Endothelial cell of umbilical vein (primary cell): ENCODE data around the gene TDRKH. TPM values are rescaled to one million over a fixed set of nuclear protein-coding genes. Genes with fewer than 3 reads are reported as not detected.

ENCODE experiments used
- BruUV-seq: library from RNA; stranded (reverse); fragments of 400-500 nt; replicated peaks from 2 replicates; lab custom pipeline; 2021; lab: Mats Ljungman, UMichigan
- CTCF ChIA-PET: fragments of 300-600, 350-600 bp; sonication (Branson Sonifier 250); formaldehyde crosslinking; loops from one replicate; lab custom pipeline; 2021; ENCODE audit warnings: antibody characterized with exemption, inconsistent platforms; lab: Charles Lee
- POLR2A ChIA-PET: fragments of 300-600, 350-600 bp; sonication (Branson Sonifier 250); formaldehyde crosslinking; loops from one replicate; lab custom pipeline; 2021; ENCODE audit warnings: antibody characterized with exemption, inconsistent platforms; lab: Charles Lee
- DNase-seq: peaks from one replicate; pipeline ENCODE4 v3.0.0-alpha.2; 2011; ENCODE audit warnings: low read depth, low spot score
- FAIRE-seq: peaks from 2 replicates; lab custom pipeline; 2011; peaks lifted over from hg19 to GRCh38; lab: Jason Lieb, UNC
- H2AFZ ChIP-seq: 2 replicates; pipeline ENCODE4 v1.6.0; 2012; ENCODE audit warnings: low read depth, low read length, control low read depth, inconsistent platforms
- H3K27ac ChIP-seq: 2 replicates; pipeline ENCODE4 v1.5.1; 2011; ENCODE audit warnings: low read depth, mild to moderate bottlenecking, control low read depth, low read length, moderate library complexity; ENCODE audit not compliant: insufficient read depth
- H3K27me3 ChIP-seq, 2 experiments: 2 replicates each; pipeline versions ENCODE4 v1.6.0 to v1.6.1; 2011; ENCODE audit warnings: low read length in 2 of 2, mixed read lengths in 1 of 2; ENCODE audit not compliant: control insufficient read depth in 2 of 2, insufficient read depth in 2 of 2
- H3K36me3 ChIP-seq, 2 experiments: 2 replicates in 1 of 2; 3 replicates in 1 of 2; pipeline ENCODE4 v1.5.1; 2011; ENCODE audit warnings: low read length in 2 of 2, mild to moderate bottlenecking in 1 of 2, moderate library complexity in 1 of 2; ENCODE audit not compliant: control insufficient read depth in 2 of 2, insufficient read depth in 2 of 2; ENCODE audit errors: extremely low read depth in 1 of 2
- H3K4me1 ChIP-seq: 3 replicates; pipeline ENCODE4 v1.5.1; 2011; ENCODE audit warnings: mild to moderate bottlenecking, low read length; ENCODE audit not compliant: control insufficient read depth, insufficient read depth; ENCODE audit errors: extremely low read depth
- H3K4me2 ChIP-seq: 2 replicates; pipeline ENCODE4 v1.6.1; 2011; ENCODE audit warnings: low read length, control low read depth, mixed read lengths; ENCODE audit not compliant: insufficient read depth
- H3K4me3 ChIP-seq, 3 experiments: fragments of 200-600 bp in 1 of 3; sonication (generic), shearing (Covaris generic) in 1 of 3; replicated peaks in 1 of 3; 2 replicates each; pipeline ENCODE4 v1.5.1; 2011 to 2016; ENCODE audit warnings: control low read depth in 3 of 3, low read length in 3 of 3, mild to moderate bottlenecking in 2 of 3, inconsistent platforms in 1 of 3, low read depth in 1 of 3, moderate library complexity in 1 of 3; ENCODE audit not compliant: insufficient read depth in 1 of 3
- H3K79me2 ChIP-seq: 2 replicates; pipeline ENCODE4 v1.6.0; 2012; ENCODE audit warnings: low read length, inconsistent platforms; ENCODE audit not compliant: control insufficient read depth, insufficient read depth
- H3K9ac ChIP-seq: replicated peaks from 2 replicates; pipeline ENCODE3; 2011; ENCODE audit warnings: low read length, control low read depth; ENCODE audit not compliant: insufficient read depth; ENCODE audit errors: extremely low read depth
- H3K9me1 ChIP-seq: replicated peaks from 3 replicates; pipeline ENCODE4 v1.6.0; 2011; ENCODE audit warnings: mild to moderate bottlenecking, low read length; ENCODE audit not compliant: control insufficient read depth, insufficient read depth; ENCODE audit errors: extremely low read depth
- H3K9me3 ChIP-seq: replicated peaks from 2 replicates; pipeline ENCODE4 v1.5.1; 2012; ENCODE audit warnings: low read length, inconsistent platforms; ENCODE audit not compliant: control insufficient read depth, insufficient read depth
- H4K20me1 ChIP-seq: replicated peaks from 2 replicates; pipeline ENCODE3; 2011; ENCODE audit warnings: mild to moderate bottlenecking, low read length; ENCODE audit not compliant: control insufficient read depth, insufficient read depth; ENCODE audit errors: extremely low read depth
- EZH2 ChIP-seq: IDR thresholded peaks from 2 replicates; pipeline ENCODE4 v1.6.1; 2012; ENCODE audit warnings: borderline replicate concordance, low read depth, mild to moderate bottlenecking, moderate library complexity, low read length, inconsistent platforms; ENCODE audit not compliant: severe bottlenecking
- FOS ChIP-seq: IDR thresholded peaks from 2 replicates; pipeline ENCODE4 v1.6.1; 2011; ENCODE audit warnings: mild to moderate bottlenecking, low read length, moderate library complexity, borderline replicate concordance; ENCODE audit not compliant: insufficient read depth
- GATA2 ChIP-seq: IDR thresholded peaks from 2 replicates; pipeline ENCODE4 v1.7.0; 2011; ENCODE audit warnings: low read depth, mild to moderate bottlenecking, moderate library complexity, mixed read lengths, low read length; ENCODE audit not compliant: insufficient read length, insufficient read depth
- JUN ChIP-seq: IDR thresholded peaks from 2 replicates; pipeline ENCODE4 v1.6.1; 2011; ENCODE audit warnings: borderline replicate concordance, low read depth; ENCODE audit not compliant: insufficient read length, insufficient read depth
- POLR2A ChIP-seq: IDR thresholded peaks from 2 replicates; pipeline ENCODE4 v1.6.1; 2012; ENCODE audit warnings: low read depth, mild to moderate bottlenecking, control low read depth, low read length
- POLR2AphosphoS5 ChIP-seq: IDR thresholded peaks from 2 replicates; pipeline ENCODE4 v1.6.1; 2012; ENCODE audit warnings: low read depth, mild to moderate bottlenecking, control low read depth, low read length, moderate library complexity; ENCODE audit not compliant: insufficient read depth
- dilution Hi-C: fragments of 300-500 bp; cut with MboI; formaldehyde crosslinking; loops from one replicate; pipeline ENCODE4 v1.15.0; 2019; ENCODE audit warnings: low sequenced_read_pairs; ENCODE audit not compliant: extremely low pct_ligation_motif_present
- intact Hi-C: fragments of 100-400 bp; cut with micrococcal nuclease; formaldehyde crosslinking; loops from one replicate; pipeline ENCODE4 v1.10.0; 2022
- polyA plus RNA-seq, 4 experiments: library from polyadenylated mRNA; depleted of rRNA in 3 of 4; stranded (reverse) in 3 of 4; unstranded in 1 of 4; fragments of >200 nt; gene quantifications; 2 replicates each; pipeline versions ENCODE4 v1.2.1 to v1.2.3, GENCODE V29; 2011 to 2012; ENCODE audit warnings: missing spikeins in 1 of 4
- total RNA-seq: library from RNA; stranded (reverse); gene quantifications from 2 replicates; pipeline ENCODE4 v1.2.3, GENCODE V29; 2021
- TF ChIP-seq, protein P1 (sequence below), 2 donors: IDR thresholded peaks; 1 replicate in 1 of 2; 2 replicates in 1 of 2; pipeline ENCODE4 v1.5.1; 2011; ENCODE audit warnings: low read length in 2 of 2, mild to moderate bottlenecking in 2 of 2, moderate library complexity in 2 of 2, control low read depth in 1 of 2, inconsistent platforms in 1 of 2, low read depth in 1 of 2; ENCODE audit not compliant: insufficient read depth in 1 of 2; ENCODE audit errors: extremely low read depth in 1 of 2
- TF ChIP-seq, protein P2 (sequence below): IDR thresholded peaks from 2 replicates; pipeline ENCODE4 v1.6.1; 2011; ENCODE audit not compliant: insufficient read depth, insufficient read length

The TDRKH gene
- total and polyA plus RNA-seq, 2 donors (not counting 3 experiments of a cell fraction or from before 2014, with no cell fraction given) = 3.9 to 9.6 TPM

DNA sequence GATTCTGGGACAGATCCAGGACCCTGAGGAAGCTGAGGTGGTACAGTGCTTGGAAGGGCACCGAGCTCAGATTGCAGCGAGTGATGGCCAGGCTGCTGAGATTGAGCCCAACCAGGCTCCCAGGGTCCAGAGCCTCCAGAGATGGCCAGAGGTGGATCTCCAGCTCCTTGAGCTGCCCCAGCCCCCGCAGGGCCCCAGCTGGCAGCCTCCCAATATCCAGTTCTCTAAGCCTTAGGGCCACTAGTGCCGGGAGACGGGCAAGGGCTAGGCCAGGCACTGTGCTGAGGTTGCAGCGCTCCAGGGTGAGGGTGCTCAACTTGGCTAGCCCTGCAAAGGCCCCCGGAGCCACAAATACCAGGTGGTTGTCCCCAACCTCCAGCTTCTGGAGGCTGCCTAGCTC, 11.5 kb upstream of the TDRKH start:
- no peaks in the 10 kb centered on the region for H3K36me3 ChIP-seq
- H3K4me3 ChIP-seq = no peak overlapping the region
- no peaks in the 10 kb centered on the region for H3K79me2 ChIP-seq
- H3K27me3 ChIP-seq = peaks cover 8 to 12% of the 10 kb centered on the region in 2 experiments
- TF ChIP-seq JUN = no peak
- TF ChIP-seq POLR2A = no peak
- TF ChIP-seq FOS = no peak
- TF ChIP-seq EZH2 = no peak
- TF ChIP-seq, protein P1, sequence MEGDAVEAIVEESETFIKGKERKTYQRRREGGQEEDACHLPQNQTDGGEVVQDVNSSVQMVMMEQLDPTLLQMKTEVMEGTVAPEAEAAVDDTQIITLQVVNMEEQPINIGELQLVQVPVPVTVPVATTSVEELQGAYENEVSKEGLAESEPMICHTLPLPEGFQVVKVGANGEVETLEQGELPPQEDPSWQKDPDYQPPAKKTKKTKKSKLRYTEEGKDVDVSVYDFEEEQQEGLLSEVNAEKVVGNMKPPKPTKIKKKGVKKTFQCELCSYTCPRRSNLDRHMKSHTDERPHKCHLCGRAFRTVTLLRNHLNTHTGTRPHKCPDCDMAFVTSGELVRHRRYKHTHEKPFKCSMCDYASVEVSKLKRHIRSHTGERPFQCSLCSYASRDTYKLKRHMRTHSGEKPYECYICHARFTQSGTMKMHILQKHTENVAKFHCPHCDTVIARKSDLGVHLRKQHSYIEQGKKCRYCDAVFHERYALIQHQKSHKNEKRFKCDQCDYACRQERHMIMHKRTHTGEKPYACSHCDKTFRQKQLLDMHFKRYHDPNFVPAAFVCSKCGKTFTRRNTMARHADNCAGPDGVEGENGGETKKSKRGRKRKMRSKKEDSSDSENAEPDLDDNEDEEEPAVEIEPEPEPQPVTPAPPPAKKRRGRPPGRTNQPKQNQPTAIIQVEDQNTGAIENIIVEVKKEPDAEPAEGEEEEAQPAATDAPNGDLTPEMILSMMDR (IDR thresholded peaks at IDR 0.05; ENCODE audit: extremely low read depth in 1 of 2, insufficient read depth in 1 of 2, low read depth in 1 of 2, low read length in 2 of 2) = no peak
- TF ChIP-seq, protein P2, sequence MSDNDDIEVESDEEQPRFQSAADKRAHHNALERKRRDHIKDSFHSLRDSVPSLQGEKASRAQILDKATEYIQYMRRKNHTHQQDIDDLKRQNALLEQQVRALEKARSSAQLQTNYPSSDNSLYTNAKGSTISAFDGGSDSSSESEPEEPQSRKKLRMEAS = no peak
- TF ChIP-seq POLR2AphosphoS5 = no peak
- TF ChIP-seq GATA2 = no peak
- no peaks in the 10 kb centered on the region for H3K9me1 ChIP-seq
- H2AFZ ChIP-seq = no peak overlapping the region
- FAIRE-seq (no peak), DNase-seq (no peak)
- intact Hi-C loops = no loop called here
- CTCF ChIA-PET = interaction anchor here (1.1 to 2.6 kb wide), 4 partner anchors 10 to 109 kb away, joined by 3 to 7 read pairs (median 3); no protein-coding TSS in a partner anchor
- H3K4me2 ChIP-seq = no peak overlapping the region
- dilution Hi-C loops = no loop called here
- H3K27ac ChIP-seq = no peak overlapping the region
- H3K9ac ChIP-seq = no peak overlapping the region
- POLR2A ChIA-PET = no interaction called here
- H3K9me3 ChIP-seq = no peaks in the 10 kb centered on the region
- no TSS peak for BruUV-seq
- no peaks in the 10 kb centered on the region for H3K4me1 ChIP-seq
- no peaks in the 10 kb centered on the region for H4K20me1 ChIP-seq
